Activated naive CD4-positive, alpha-beta T cell treated with anti-CD3 and anti-CD28 coated beads, Interleukin-2, amount 10 ng/mL, durations not matched to agents 7 days and 5 days (primary cell): ENCODE data around the gene DOCK2.

Source experiments
- CTCF ChIA-PET: fragments of 350-600 bp; sonication (Branson Sonifier 250); formaldehyde crosslinking; loops from one replicate; lab custom pipeline; 2021; ENCODE audit warnings: antibody characterized with exemption; lab: Charles Lee
- DNase-seq: peaks from one replicate; pipeline ENCODE4 v3.0.0-alpha.2; 2020
- H3K27ac Mint-ChIP-seq: one replicate; pipeline ENCODE4 v1.8.0; 2021; ENCODE audit warnings: mild to moderate bottlenecking, moderate library complexity, mixed read lengths
- H3K27me3 Mint-ChIP-seq: one replicate; pipeline ENCODE4 v1.8.0; 2021; ENCODE audit warnings: mild to moderate bottlenecking, mixed read lengths
- H3K36me3 Mint-ChIP-seq: one replicate; pipeline ENCODE4 v1.8.0; 2021; ENCODE audit warnings: mixed read lengths
- H3K4me1 Mint-ChIP-seq: one replicate; pipeline ENCODE4 v1.8.0; 2021; ENCODE audit warnings: mixed read lengths
- H3K4me3 Mint-ChIP-seq: one replicate; pipeline ENCODE4 v1.8.0; 2021; ENCODE audit warnings: mild to moderate bottlenecking, moderate library complexity, mixed read lengths
- H3K9me3 Mint-ChIP-seq: one replicate; pipeline ENCODE4 v1.8.0; 2021; ENCODE audit warnings: mixed read lengths

Gene DOCK2

GRCh38 chr5:169840405-169840804, 203.3 kb downstream of the DOCK2 start:
- Mint-ChIP-seq H3K4me3 (no peak overlapping the region), H3K27ac (no peak overlapping the region), H3K36me3 (peaks cover 61% of the 10 kb centered on the region), H3K9me3 (no peaks in the 10 kb centered on the region), H3K27me3 (no peaks in the 10 kb centered on the region), H3K4me1 (no peaks in the 10 kb centered on the region)
- no peak for DNase-seq
- CTCF ChIA-PET: interaction anchor here (1.0 kb wide), 1 partner anchor 11 kb away, joined by 3 read pairs; no protein-coding TSS in a partner anchor

GRCh38 chr5:169842699-169843098, 205.6 kb downstream of the DOCK2 start:
- H3K4me1 Mint-ChIP-seq: no peaks in the 10 kb centered on the region
- H3K4me3 Mint-ChIP-seq: no peak overlapping the region
- CTCF ChIA-PET: no interaction called here
- no peak for DNase-seq
- H3K27ac Mint-ChIP-seq: no peak overlapping the region
- no peaks in the 10 kb centered on the region for H3K9me3 Mint-ChIP-seq
- H3K36me3 Mint-ChIP-seq: peaks cover 68% of the 10 kb centered on the region
- no peaks in the 10 kb centered on the region for H3K27me3 Mint-ChIP-seq

GRCh38 chr5:169847519-169847918, 210.4 kb downstream of the DOCK2 start:
- no peak for DNase-seq
- Mint-ChIP-seq H3K27me3 (no peaks in the 10 kb centered on the region), H3K9me3 (peaks cover 30% of the 10 kb centered on the region), H3K36me3 (peaks cover 79% of the 10 kb centered on the region), H3K4me1 (no peaks in the 10 kb centered on the region), H3K27ac (no peak overlapping the region), H3K4me3 (no peak overlapping the region)
- CTCF ChIA-PET: no interaction called here

GRCh38 chr5:169848271-169848670, 211.2 kb downstream of the DOCK2 start:
- no peak overlapping the region for H3K27ac Mint-ChIP-seq
- CTCF ChIA-PET: no interaction called here
- H3K36me3 Mint-ChIP-seq: peaks cover 80% of the 10 kb centered on the region
- H3K27me3 Mint-ChIP-seq: no peaks in the 10 kb centered on the region
- no peaks in the 10 kb centered on the region for H3K4me1 Mint-ChIP-seq
- no peak overlapping the region for H3K4me3 Mint-ChIP-seq
- DNase-seq: no peak
- H3K9me3 Mint-ChIP-seq: peaks cover 37% of the 10 kb centered on the region

DNA sequence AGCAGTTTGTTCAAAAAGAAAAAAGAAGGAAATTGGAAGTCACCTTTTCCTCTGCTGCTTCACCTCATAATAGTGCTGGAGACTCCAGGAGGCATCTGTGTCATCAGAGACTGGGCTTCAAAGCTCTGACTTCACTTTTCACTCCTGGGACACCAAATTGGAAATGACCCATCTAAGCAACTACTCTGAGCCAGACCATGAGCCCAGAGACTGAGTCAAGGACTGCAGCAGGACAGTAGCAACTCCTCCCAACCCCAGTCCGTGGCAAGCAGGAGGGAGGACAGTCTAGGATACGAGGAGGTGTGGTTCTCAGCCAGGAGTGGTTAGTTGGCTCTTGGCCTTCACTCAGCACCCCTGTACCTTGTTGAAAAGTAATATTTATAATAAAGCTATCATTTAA, 211.7 kb downstream of the DOCK2 start:
- Mint-ChIP-seq H3K4me1 (no peaks in the 10 kb centered on the region), H3K27me3 (no peaks in the 10 kb centered on the region), H3K9me3 (peaks cover 39% of the 10 kb centered on the region), H3K4me3 (no peak overlapping the region), H3K36me3 (peaks cover 80% of the 10 kb centered on the region), H3K27ac (no peak overlapping the region)
- no peak for DNase-seq
- CTCF ChIA-PET: no interaction called here

- Mint-ChIP-seq H3K27me3 (no peaks in the 10 kb centered on the region), H3K9me3 (peaks cover 40% of the 10 kb centered on the region), H3K4me1 (no peaks in the 10 kb centered on the region), H3K4me3 (no peak overlapping the region), H3K36me3 (peaks cover 77% of the 10 kb centered on the region), H3K27ac (no peak overlapping the region)
- CTCF ChIA-PET: no interaction called here
- DNase-seq: no peak
Measured at GRCh38 chr5:169850409-169850808, 213.3 kb downstream of the DOCK2 start.

DNA sequence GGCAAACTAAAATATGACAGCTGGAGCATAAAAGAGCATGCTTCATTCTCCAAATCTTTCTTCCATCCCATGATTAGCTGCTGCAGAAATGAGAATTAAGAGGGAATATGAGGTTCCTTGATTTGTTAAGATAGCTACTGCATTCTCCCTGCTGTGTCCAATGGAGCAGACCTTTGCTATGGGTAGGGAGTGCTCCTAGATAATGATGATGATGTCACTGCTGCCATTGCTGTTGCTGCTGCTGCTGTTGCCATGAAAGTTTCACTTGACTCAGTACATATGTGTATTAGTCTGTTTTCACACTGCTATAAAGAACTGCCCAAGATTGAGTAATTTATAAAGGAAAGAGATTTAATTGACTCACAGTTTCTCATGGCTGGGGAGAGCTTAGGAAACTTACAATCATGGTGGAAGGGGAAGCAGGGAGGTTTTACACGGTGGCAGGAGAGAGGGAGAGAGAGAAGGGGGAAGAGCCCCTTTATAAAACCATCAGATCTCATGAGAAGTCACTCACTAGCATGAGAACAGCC, 214.3 kb downstream of the DOCK2 start:
- H3K36me3 Mint-ChIP-seq: peaks cover 82% of the 10 kb centered on the region
- H3K4me3 Mint-ChIP-seq: no peak overlapping the region
- peaks cover 42% of the 10 kb centered on the region for H3K9me3 Mint-ChIP-seq
- H3K27ac Mint-ChIP-seq: no peak overlapping the region
- CTCF ChIA-PET: no interaction called here
- no peaks in the 10 kb centered on the region for H3K27me3 Mint-ChIP-seq
- DNase-seq: no peak
- no peaks in the 10 kb centered on the region for H3K4me1 Mint-ChIP-seq

- H3K9me3 Mint-ChIP-seq: peaks cover 20% of the 10 kb centered on the region
- H3K27ac Mint-ChIP-seq: no peak overlapping the region
- no peak overlapping the region for H3K4me3 Mint-ChIP-seq
- peaks cover 7% of the 10 kb centered on the region for H3K4me1 Mint-ChIP-seq
- H3K27me3 Mint-ChIP-seq: no peaks in the 10 kb centered on the region
- CTCF ChIA-PET: no interaction called here
- peaks cover 54% of the 10 kb centered on the region for H3K36me3 Mint-ChIP-seq
- DNase-seq: no peak
Measured at GRCh38 chr5:169856571-169856970, 219.5 kb downstream of the DOCK2 start.

DNA sequence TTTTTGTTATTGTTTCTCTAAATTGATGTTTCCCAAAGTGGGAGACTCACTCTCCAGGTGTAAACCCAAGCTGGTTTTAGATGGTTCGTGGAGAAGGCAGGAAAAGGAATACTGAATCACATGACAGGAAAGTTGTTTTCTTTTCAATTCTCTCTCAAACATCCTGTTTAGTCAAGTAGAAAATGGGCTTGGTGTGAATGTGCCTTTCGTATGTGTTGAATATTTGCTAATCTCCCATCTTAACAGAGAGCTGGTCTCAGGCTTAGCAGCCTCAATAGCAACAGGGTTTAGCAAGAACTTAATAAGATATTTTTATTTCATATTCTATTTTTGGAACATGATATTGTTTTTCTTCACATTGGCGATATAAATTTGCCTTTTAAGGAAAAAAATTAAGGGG, 223.5 kb downstream of the DOCK2 start:
- CTCF ChIA-PET: no interaction called here
- Mint-ChIP-seq H3K9me3 (peaks cover under 1% of the 10 kb centered on the region), H3K27me3 (no peaks in the 10 kb centered on the region), H3K4me1 (peaks cover 8% of the 10 kb centered on the region), H3K36me3 (peaks cover 28% of the 10 kb centered on the region), H3K4me3 (no peak overlapping the region), H3K27ac (peak overlapping the region; percentile 16)
- no peak for DNase-seq

- no peak overlapping the region for H3K4me3 Mint-ChIP-seq
- no peaks in the 10 kb centered on the region for H3K9me3 Mint-ChIP-seq
- peaks cover 22% of the 10 kb centered on the region for H3K36me3 Mint-ChIP-seq
- CTCF ChIA-PET: no interaction called here
- no peak overlapping the region for H3K27ac Mint-ChIP-seq
- no peak for DNase-seq
- peaks cover 8% of the 10 kb centered on the region for H3K4me1 Mint-ChIP-seq
- no peaks in the 10 kb centered on the region for H3K27me3 Mint-ChIP-seq
Measured at GRCh38 chr5:169861433-169861832, 224.4 kb downstream of the DOCK2 start.

DNA sequence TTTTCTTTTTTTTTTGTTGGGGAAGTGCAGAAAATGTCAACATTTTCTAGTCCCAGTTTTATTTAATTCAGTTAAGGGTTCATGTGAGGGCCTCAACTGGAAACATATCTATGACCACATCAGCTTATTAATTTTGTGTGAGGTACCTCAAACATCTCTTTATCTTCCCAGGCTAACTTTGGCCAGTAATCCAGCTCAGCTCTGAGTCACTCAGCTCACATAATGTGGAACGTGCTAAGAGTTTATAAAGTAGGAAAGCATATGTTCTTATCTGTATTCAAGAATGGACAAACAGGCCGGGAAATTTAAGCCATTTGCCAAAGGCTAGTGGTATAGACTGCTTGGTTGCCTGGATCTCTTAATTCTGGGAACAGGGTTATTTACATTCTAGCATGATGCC, 224.9 kb downstream of the DOCK2 start:
- H3K27ac Mint-ChIP-seq: no peak overlapping the region
- H3K4me1 Mint-ChIP-seq: peaks cover 8% of the 10 kb centered on the region
- DNase-seq: no peak
- H3K9me3 Mint-ChIP-seq: no peaks in the 10 kb centered on the region
- CTCF ChIA-PET: no interaction called here
- no peak overlapping the region for H3K4me3 Mint-ChIP-seq
- peaks cover 21% of the 10 kb centered on the region for H3K36me3 Mint-ChIP-seq
- H3K27me3 Mint-ChIP-seq: no peaks in the 10 kb centered on the region

DNA sequence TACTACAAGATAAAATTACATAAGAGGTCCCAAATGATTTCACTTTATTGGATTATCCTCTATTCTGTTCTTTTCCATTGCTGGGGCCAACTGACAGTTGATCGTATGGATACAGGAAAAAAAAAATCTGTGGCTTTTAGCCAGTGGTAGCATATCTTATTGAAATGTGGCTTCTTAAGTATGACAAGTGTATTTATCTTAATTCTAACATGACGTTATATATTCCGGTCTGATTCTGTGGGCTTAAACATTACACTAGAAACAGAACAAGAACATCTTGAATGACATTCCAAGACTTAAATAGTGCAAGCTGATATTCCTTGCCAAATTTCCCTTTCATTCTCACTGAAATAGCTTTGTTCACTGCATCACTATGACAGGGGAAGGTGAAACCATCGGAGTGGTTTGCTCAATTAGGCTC, 225.3 kb downstream of the DOCK2 start:
- no peak overlapping the region for H3K27ac Mint-ChIP-seq
- H3K9me3 Mint-ChIP-seq: no peaks in the 10 kb centered on the region
- no peaks in the 10 kb centered on the region for H3K27me3 Mint-ChIP-seq
- H3K4me1 Mint-ChIP-seq: peaks cover 8% of the 10 kb centered on the region
- H3K36me3 Mint-ChIP-seq: peaks cover 17% of the 10 kb centered on the region
- CTCF ChIA-PET: no interaction called here
- no peak for DNase-seq
- no peak overlapping the region for H3K4me3 Mint-ChIP-seq

GRCh38 chr5:169864483-169864882, 227.4 kb downstream of the DOCK2 start:
- Mint-ChIP-seq H3K9me3 (no peaks in the 10 kb centered on the region), H3K27me3 (no peaks in the 10 kb centered on the region), H3K27ac (no peak overlapping the region), H3K36me3 (peaks cover 21% of the 10 kb centered on the region), H3K4me3 (no peak overlapping the region), H3K4me1 (peaks cover 8% of the 10 kb centered on the region)
- DNase-seq: no peak
- CTCF ChIA-PET: no interaction called here

GRCh38 chr5:169867347-169867746, 230.3 kb downstream of the DOCK2 start:
- no peaks in the 10 kb centered on the region for H3K27me3 Mint-ChIP-seq
- H3K4me3 Mint-ChIP-seq: no peak overlapping the region
- no peaks in the 10 kb centered on the region for H3K4me1 Mint-ChIP-seq
- peaks cover 10% of the 10 kb centered on the region for H3K36me3 Mint-ChIP-seq
- DNase-seq: no peak
- no peaks in the 10 kb centered on the region for H3K9me3 Mint-ChIP-seq
- CTCF ChIA-PET: no interaction called here
- no peak overlapping the region for H3K27ac Mint-ChIP-seq

GRCh38 chr5:169869066-169869465, 232.0 kb downstream of the DOCK2 start:
- CTCF ChIA-PET: no interaction called here
- Mint-ChIP-seq H3K4me1 (no peaks in the 10 kb centered on the region), H3K27ac (no peak overlapping the region), H3K9me3 (no peaks in the 10 kb centered on the region), H3K4me3 (no peak overlapping the region), H3K36me3 (peaks cover 10% of the 10 kb centered on the region), H3K27me3 (no peaks in the 10 kb centered on the region)
- no peak for DNase-seq

- Mint-ChIP-seq H3K9me3 (no peaks in the 10 kb centered on the region), H3K27me3 (no peaks in the 10 kb centered on the region), H3K4me3 (no peak overlapping the region), H3K4me1 (no peaks in the 10 kb centered on the region), H3K36me3 (peaks cover 10% of the 10 kb centered on the region), H3K27ac (no peak overlapping the region)
- no peak for DNase-seq
- CTCF ChIA-PET: no interaction called here
Measured at GRCh38 chr5:169870211-169870610, 233.1 kb downstream of the DOCK2 start.
